Nephron (organoid): ENCODE data around the gene MEGF6.

Source experiments
- H3K27ac Mint-ChIP-seq, 3 experiments: 2 replicates each; pipeline ENCODE4 v1.8.0; 2020; ENCODE audit warnings: mixed read lengths in 3 of 3, mild to moderate bottlenecking in 2 of 3, moderate library complexity in 1 of 3
- H3K27me3 Mint-ChIP-seq: 2 replicates; pipeline ENCODE4 v1.8.0; 2021; ENCODE audit warnings: low read depth, mild to moderate bottlenecking, moderate library complexity, mixed read lengths
- H3K36me3 Mint-ChIP-seq: 2 replicates; pipeline ENCODE4 v1.8.0; 2020; ENCODE audit warnings: low read depth, mixed read lengths
- H3K4me1 Mint-ChIP-seq: 2 replicates; pipeline ENCODE4 v1.8.0; 2020; ENCODE audit warnings: mixed read lengths
- H3K4me3 Mint-ChIP-seq, 3 experiments: 2 replicates each; pipeline ENCODE4 v1.8.0; 2020; ENCODE audit warnings: mild to moderate bottlenecking in 3 of 3, mixed read lengths in 3 of 3, moderate library complexity in 2 of 3
- H3K9me3 Mint-ChIP-seq: 2 replicates; pipeline ENCODE4 v1.8.0; 2020; ENCODE audit warnings: mixed read lengths
- CTCF ChIP-seq, 3 experiments: fragments of 200-600 bp; sonication (generic); IDR thresholded peaks; one replicate each; pipeline ENCODE4 v1.5.0; 2021; ENCODE audit warnings: antibody characterized with exemption in 3 of 3; ENCODE audit not compliant: unreplicated experiment in 3 of 3

The MEGF6 gene

DNA sequence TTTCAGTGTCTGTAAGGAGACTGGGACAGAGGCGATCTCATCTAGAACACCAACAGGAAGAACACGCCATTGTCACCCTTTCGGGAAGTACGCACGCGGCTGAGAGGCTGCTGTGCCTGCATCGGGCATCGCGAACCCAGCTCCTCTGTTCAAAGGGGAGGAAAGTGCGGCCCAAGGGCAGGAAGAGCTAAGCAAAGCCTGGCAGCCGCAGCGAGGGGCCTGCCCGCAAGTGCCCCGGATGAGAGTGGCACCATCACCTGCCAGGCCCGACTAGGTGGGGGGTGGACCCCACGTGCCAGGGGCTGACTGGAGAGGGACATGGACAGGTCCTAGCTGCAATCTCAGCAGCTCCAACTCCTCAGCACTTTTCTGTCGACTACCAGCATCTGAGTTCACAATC lies 21.0 kb upstream of the MEGF6 start:
- Mint-ChIP-seq H3K27me3 (no peaks in the 10 kb centered on the region), H3K4me3 (no peak overlapping the region), H3K27ac (no peak overlapping the region), H3K9me3 (no peaks in the 10 kb centered on the region), H3K4me1 (no peaks in the 10 kb centered on the region), H3K36me3 (peaks cover 36% of the 10 kb centered on the region)
- TF ChIP-seq CTCF (IDR thresholded peaks at IDR 0.05; ENCODE audit: unreplicated experiment in 3 of 3) = no peak

- peaks cover 30% of the 10 kb centered on the region for H3K36me3 Mint-ChIP-seq
- H3K4me3 Mint-ChIP-seq = no peak overlapping the region
- H3K9me3 Mint-ChIP-seq = no peaks in the 10 kb centered on the region
- H3K27ac Mint-ChIP-seq = no peak overlapping the region
- no peak for TF ChIP-seq CTCF (IDR thresholded peaks at IDR 0.05; ENCODE audit: unreplicated experiment in 3 of 3)
- H3K4me1 Mint-ChIP-seq = no peaks in the 10 kb centered on the region
- no peaks in the 10 kb centered on the region for H3K27me3 Mint-ChIP-seq
These were observed 20.3 kb upstream of the MEGF6 start for GRCh38 chr1:3631320-3632260.

GRCh38 chr1:3630914-3631313 lies 19.6 kb upstream of the MEGF6 start:
- Mint-ChIP-seq H3K27me3 (no peaks in the 10 kb centered on the region), H3K27ac (no peak overlapping the region), H3K9me3 (no peaks in the 10 kb centered on the region), H3K4me1 (peaks cover 2% of the 10 kb centered on the region), H3K36me3 (peaks cover 30% of the 10 kb centered on the region), H3K4me3 (no peak overlapping the region)
- TF ChIP-seq CTCF (IDR thresholded peaks at IDR 0.05; ENCODE audit: unreplicated experiment in 3 of 3) = no peak

DNA sequence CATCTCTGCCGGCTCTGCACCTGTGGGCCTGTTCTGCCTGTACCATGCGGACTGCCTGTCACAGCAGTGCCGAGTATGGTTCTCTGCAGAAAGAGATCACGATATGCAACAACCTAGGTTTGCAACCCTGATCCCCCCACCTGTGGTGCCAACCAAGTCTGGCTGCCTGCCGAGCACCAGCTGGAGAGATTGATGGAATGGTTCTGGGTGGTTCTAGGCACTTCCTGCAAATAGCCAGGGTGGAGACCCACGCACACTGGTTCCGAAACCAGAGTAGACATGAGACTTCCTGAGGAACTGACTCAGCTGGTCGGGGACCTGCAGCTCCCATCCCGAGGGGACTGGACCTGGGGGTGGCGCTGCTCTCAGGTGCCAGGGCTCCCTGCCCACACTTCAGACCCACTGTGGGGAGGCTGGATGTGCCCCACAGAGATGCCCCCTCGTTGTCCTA lies 18.9 kb upstream of the MEGF6 start:
- no peaks in the 10 kb centered on the region for H3K27me3 Mint-ChIP-seq
- no peak for TF ChIP-seq CTCF (IDR thresholded peaks at IDR 0.05; ENCODE audit: unreplicated experiment in 3 of 3)
- peaks cover 28% of the 10 kb centered on the region for H3K36me3 Mint-ChIP-seq
- peaks cover 6% of the 10 kb centered on the region for H3K4me1 Mint-ChIP-seq
- no peak overlapping the region for H3K4me3 Mint-ChIP-seq
- no peak overlapping the region for H3K27ac Mint-ChIP-seq
- H3K9me3 Mint-ChIP-seq = no peaks in the 10 kb centered on the region

GRCh38 chr1:3629561-3630160 lies 18.4 kb upstream of the MEGF6 start:
- no peaks in the 10 kb centered on the region for H3K27me3 Mint-ChIP-seq
- TF ChIP-seq CTCF (IDR thresholded peaks at IDR 0.05; ENCODE audit: unreplicated experiment in 3 of 3) = no peak
- H3K36me3 Mint-ChIP-seq = peaks cover 24% of the 10 kb centered on the region
- no peak overlapping the region for H3K4me3 Mint-ChIP-seq
- no peak overlapping the region for H3K27ac Mint-ChIP-seq
- no peaks in the 10 kb centered on the region for H3K9me3 Mint-ChIP-seq
- H3K4me1 Mint-ChIP-seq = peaks cover 7% of the 10 kb centered on the region
